T-helper 22 cell (primary cell): ENCODE measurements around the gene NDUFA12.
"Not testable (repeated sequence)": the region's sequence is repeated elsewhere in the genome, so short reads cannot be mapped to it uniquely, and the experiment has no call there.

Experiments used
- DNase-seq: peaks from one replicate; pipeline ENCODE4 v3.0.0-alpha.2; 2020; ENCODE audit warnings: low read depth

Gene NDUFA12

DNA sequence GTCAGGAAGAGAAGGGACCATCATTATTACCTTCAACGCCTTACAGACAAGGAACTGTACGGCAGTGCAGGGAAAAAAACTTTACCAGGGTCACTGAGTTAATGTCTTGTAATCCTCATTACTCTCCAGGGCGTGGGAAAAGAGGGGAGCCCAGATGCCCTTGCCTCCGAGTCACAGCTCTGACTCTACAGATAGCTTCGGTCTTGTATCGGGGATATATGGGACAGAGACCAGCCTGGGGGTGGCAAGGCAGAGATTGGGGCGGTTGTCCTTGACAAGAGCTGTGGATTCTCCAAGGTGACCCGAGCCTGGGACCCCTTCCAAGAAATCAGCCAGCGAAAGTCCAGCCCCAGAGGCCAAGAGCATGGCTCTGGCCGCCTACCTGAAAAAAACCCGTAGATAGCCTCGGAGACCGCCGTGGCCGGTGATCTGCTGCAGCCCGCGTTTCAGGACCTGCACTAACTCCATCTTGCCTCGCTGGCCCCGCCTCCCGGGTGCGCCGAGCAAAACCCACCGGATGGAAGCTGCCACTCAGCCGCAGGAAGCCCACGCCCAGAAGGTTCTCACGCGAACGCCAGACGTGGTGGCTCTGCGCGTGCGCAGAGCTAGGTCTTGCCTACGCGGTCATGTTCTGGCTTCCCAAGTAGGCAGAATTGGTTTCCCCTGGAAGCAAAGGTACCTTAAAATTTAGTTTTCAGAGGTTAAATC, at the start of gene NDUFA12:
Gene NDUFA12 (minus strand): TSS at position 485 of the 708 bp plus-strand sequence. CDS start 17 bp downstream, at position 468.
- peak; percentile 89 for DNase-seq

DNA sequence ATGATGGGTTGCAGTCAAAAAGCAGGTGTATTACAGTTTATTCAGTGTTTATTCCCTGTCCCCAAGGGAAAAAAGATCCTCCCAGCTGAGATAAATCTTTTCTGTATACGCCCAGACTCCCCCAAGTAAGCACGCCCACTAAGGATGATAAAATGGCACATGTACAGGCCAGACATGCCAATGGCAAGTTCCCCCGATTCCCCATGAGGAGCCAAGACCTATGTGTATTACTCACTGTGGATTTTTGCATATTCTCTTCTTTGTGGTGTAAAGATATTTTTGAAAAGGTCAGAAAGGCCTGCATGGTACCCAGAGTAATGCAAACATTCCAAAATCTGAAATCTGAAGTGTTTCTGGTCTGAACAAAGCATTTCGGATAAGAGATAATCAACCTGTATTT, 47.7 kb upstream of the NDUFA12 start:
- DNase-seq, result no peak

DNA sequence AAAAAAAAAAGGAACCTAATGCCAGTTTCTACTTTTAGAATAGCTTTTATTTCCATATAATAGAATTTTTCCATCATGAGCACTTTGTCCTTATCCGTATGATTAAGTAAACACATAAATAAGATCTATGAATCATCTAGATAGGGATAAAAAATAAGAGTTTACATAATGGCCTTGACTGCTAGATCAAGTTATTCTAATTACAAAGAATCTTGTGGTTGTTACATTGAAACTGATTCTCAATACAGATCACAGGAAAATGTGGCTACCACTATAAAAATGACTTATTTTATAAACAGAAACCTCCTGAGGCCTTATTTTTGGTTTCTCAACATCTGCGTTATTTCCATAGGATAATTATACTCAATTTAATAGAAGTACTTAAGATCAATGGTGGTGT, 34.4 kb upstream of the NDUFA12 start:
- no peak for DNase-seq

DNA sequence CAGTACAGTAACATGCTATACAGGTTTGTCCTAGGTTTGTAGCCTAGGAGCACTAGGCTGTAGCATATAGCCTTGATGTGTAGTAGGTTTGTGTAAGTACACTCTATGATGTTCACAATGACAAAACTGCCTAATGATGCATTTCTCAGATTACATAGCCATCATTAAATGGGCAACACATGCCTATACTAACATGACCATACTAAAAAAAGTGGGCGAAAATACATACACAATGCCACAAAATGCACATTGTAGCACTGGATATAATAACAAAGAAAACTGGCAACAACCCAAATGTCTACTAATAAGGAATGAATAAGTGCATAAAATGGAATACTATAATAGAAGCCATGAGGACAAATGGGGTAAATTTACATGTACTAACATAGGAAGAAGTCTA, 31.3 kb upstream of the NDUFA12 start:
- DNase-seq, result no peak

DNA sequence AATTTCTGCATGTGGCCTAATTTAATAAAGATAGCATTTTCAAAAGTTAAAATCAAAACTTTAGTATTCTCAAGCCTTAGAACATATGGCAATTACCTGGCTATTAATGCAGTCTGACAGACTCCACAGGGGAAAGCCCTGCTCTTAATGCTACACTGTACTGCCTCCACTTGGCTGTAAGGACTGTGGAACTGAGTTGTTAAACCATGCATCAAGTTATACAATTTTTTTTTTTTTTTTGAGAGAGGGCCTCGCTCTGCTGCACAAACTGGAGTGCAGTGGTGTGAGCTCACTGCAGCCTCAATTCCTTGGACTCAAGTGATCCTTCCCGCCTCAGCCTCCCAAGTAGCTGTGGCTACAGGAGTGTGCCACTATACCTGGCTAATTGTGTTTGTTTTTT, 19.0 kb upstream of the NDUFA12 start:
- no peak for DNase-seq

DNA sequence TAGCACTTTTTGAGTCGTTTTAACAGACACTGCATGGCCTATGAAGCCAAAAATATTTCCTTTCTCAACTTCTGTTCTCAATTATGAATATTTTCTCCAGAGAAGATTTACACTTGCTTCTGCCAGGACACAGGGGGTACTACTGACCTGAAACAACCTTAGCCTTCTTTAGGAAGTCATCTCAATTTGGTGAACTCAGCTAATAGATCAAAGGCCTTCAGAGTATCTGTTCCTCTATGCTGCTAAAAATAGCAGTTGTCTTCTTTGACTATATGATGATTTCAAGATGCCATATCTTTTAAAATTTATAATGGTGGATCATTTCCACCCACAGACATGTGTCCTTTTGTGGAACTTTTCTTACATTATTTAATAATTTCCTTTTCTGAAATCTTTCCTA, 14.0 kb upstream of the NDUFA12 start:
- no peak for DNase-seq

DNA sequence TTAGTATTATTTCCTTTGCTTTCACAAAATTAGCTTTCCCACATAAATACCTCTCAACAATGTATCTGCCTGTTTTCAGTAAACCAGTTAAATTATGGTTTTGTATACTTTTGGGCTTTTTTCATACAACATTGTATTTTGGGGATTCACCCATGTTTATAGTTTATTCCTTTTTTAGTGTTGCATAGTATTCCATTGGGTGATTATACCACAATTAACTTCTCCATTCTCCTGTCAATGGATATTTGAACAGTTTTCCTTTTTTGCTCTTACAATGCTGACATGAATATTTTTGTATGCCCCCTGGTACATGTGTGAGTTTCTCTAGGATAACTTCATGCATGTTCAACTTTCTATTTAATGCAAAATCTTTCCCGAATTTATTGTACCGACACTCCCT, 12.6 kb upstream of the NDUFA12 start:
- no peak for DNase-seq

DNA sequence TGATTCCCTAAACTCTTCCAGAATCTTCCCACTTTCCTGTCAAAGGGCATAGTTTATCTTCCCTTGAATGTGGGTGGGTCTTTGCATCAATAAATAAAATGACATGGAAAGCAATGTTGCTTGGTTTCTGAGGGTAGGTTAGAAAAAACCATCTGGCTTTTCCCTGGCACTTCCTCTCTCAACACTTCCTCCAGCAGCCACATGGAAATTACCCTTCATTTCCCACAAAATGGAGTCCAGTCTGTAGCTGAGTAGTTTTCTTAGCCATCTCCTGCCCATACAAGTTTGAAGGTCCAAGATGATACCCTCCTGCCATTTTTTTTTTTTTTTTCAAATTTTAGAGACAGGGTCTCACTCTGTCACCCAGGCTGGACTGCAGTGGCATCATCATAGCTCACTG, 11.1 kb upstream of the NDUFA12 start:
- DNase-seq, result no peak

DNA sequence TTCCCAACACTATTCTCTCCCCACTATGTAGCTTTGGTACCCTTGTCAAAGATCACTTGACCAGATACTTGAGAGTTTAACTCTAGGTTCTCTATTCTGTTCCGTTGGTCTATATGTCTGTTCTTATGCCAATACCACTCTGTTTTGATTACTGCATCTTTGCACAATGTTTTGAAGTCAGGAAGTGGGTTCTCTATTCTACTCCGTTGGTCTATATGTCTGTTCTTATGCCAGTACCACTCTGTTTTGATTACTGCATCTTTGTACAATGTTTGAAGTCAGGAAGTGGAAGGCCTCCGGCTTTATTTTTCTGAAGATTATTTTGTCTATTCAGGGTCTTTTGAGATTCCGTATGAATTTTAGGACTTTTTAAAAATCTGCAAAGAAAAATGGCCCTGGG, 2.7 kb upstream of the NDUFA12 start:
- DNase-seq, result no peak

DNA sequence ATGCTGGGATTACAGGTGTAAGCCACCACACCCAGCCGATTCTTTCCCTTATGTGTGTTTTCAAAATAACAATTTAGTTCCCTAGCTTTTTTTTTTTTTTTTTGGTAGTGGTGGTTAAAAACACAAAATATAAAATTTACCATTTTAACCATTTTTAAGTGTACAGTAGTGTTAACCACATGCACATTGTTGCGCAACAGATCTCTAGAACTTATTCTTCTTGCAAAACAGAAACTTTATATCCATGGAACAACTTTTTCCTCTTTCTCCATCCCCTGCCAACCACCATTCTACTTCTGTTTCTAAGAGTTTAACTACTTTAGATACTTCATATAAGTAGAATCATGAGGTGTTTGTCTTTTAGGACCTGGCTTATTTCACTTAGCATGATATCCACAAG, 1.1 kb upstream of the NDUFA12 start:
- DNase-seq, result no peak

DNA sequence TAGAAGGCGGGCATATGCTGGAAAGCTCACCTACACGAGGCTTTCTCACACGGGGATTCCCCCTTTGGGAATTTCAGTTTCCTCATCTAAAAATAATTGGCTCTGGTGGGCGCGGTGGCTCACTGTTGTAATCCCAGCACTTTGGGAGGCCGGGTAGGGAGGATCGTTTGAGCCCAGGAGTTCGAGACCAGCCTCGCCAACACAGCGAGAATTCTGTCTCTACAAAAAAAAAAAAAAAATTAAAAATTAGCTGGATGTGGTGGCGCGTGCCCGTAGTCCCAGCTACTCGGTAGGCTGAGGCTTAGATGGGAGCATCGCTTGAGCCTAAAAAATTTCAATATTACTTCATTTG, 400 bp upstream of the NDUFA12 start:
- DNase-seq, result no peak

DNA sequence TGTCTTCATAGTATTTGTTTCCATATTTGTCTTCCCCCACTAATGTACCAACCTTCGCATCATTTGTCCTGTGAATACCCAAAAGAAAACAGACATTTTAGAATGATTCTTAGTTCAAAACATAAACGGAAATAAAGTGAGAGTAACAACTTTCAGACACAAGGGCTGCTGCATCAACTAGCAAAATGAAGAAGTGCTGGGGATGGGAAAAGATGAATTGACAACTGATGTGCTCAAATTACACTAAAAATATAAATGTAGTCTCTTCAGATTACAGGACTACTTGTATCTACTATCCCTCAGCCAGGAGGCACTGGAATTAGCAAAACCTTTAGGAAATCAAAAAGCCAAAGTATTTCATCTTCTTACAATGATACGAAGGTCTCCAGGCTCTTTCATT, 743 bp downstream of the NDUFA12 start:
- no peak for DNase-seq

DNA sequence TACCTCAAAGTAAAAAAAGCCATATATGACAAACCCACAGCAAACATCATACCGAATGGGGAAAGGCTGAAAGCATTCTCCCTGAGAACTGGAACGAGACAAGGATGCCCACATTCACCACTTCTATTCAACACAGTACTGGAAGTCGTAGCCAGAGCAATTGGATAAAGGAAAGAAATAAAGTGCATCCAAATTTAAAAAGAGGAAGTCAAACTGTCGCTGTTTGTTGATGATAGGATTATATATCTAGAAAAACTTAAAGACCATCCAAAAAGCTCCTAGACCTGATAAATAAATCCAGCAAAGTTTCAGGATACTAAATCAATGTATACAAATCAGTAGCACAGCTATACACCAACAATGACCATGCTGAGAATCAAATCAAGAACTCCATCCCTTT, 5.2 kb downstream of the NDUFA12 start:
- DNase-seq, result no peak

DNA sequence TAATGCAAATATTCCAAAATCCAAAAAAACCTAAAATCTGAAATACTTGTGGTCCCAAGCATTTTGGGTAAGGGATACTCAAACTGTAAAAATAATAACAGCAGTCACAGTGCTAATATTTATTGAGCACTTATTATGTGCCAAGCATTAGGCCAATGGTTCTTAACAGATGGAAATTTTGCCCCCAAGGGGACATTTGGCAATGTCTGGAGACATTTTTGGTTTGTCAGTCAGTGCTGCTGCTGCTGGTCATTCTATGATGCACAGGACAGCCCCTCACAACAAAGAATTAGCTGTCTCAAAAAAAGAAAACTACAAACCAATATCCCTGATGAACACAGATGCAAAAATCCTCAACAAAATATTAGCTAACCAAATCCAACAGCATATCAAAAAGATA, 5.8 kb downstream of the NDUFA12 start:
- DNase-seq, result no peak

DNA sequence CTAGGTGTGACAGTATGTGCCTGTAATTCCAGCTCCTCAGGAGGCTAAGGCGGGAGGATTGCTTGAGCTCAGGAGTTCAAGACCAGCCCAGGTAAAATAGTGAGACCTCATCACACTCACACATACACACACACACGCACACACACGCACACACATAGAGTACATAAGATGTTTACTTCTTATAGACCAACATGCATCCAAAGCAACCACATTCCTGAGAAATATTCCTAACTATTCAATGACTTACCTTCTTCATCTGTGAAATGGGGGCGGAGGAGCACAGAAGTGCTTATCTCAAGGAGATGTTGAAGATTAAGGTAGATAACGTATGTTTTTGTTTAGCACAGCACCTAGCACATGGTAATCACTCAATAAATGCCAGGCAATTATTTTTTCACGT, 6.4 kb downstream of the NDUFA12 start:
- DNase-seq, result no peak

DNA sequence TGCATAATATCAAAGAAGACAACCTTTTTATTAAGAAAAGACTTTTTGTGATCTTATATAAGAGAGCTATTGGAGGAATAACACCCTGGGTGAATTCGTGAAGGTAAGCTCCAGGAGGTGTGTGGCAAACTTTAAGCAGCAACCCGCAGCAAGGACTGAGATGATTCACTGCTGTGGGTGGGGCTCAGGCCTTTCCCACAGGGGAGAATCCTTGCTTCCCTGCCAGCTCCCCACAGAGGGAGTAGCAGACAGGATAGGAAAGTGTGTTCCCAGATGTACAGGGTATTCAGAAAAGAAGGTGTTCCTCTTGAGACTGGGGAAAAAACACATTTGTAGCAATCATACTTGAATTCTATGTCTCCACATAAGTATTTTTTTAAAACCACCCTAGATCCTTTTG, 9.2 kb downstream of the NDUFA12 start:
- DNase-seq, result no peak

DNA sequence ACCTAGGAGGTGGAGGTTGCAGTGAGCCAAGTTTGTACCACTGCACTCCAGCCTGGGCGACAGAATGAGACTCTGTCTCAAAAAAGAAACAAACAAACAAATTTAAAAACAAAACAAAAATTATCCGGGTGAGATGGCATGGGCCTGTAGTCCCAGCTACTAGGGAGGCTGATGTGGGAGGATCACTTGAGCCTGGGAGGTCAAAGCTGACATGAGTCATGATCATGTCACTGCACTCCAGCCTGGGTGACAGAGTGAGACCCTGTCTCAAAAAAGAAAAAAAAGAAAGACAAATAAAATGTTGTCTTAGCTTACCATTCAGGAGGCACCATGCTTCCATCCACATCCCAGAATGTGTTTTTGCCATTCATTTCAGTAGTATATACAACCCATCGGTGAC, 9.6 kb downstream of the NDUFA12 start:
- not testable (repeated sequence) for DNase-seq

DNA sequence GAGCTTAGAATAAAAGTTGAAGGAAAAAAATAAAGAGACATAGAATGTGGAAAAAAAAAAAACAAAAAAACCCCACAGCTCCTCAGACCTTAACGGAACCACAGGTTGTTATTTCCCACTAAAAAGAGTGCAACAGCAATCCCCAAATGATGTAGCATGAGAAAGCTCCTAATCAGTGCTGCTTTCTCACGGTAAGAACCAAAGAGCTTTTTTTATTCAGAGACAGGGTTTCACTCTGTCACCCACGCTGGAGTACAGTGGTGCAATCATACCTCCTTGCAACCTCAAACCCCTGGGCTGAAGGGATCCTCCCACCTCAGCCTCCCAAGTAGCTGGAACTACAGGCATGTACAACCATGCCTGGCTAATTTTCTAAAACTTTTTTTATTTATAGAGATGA, 13.3 kb downstream of the NDUFA12 start:
- DNase-seq, result no peak

DNA sequence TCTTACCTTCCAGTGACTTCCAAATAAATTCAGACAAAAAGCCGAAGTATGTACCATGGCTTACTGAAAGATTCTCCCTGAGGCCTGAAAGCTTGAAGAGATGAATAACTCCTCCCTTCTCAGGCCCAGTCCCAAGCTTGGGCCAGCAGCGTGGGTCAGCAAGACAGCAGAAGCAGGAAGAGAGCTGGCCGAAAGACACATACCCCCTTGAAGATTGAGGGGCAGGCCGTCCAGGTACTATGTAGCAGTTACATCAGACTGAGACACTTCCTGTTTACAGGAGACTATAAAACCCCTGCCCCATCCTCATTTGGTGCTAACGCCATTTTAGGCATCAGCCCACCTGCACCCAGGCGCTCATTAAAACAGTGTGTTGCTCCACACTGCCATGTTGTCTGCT, 15.0 kb downstream of the NDUFA12 start:
- DNase-seq, result no peak

DNA sequence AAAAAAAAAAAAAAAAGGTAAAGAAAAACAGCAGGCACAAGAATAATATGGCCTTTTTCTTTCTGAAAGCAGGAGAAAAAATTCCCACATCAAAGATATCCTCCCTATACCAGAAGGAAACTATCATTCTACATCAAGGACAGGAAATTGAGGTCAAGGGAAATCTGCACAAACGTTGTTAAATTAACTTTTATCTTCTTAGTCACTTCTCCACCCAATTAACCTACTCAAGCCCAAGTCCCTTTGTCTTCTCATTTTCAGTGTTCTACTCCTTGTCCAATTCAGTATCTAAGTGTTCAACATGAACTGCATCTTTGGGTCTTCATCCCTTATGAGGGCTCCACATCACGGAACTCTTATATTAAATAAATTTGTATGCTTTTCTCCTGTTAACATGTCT, 15.7 kb downstream of the NDUFA12 start:
- DNase-seq, result no peak

DNA sequence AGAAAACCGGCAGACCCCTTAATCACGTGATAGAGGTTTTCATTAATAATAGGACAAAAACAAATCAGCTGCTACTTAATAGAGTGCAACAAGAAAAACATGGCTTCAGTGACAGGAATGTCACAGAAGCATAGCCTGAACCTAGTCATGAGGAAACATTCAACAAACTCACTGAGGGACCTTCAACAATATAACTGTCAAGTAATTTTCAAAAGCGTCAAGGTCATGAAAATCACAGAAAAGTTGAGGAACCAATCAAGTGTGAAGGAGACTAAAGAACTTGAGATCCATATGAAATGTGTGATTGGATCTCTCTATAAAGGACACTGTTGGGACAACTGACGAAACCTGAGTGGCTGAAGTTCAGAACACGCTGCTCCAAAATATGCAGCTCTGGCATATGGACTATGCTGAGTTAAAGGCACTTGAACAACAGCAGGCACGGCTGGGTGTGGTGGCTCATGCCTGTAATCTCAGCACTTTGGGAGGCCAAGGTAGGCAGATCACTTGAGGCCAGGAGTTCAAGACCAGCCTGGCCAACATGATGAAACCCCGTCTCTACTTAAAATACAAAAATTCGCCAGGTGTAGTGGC, 16.3 kb downstream of the NDUFA12 start:
- no peak for DNase-seq

DNA sequence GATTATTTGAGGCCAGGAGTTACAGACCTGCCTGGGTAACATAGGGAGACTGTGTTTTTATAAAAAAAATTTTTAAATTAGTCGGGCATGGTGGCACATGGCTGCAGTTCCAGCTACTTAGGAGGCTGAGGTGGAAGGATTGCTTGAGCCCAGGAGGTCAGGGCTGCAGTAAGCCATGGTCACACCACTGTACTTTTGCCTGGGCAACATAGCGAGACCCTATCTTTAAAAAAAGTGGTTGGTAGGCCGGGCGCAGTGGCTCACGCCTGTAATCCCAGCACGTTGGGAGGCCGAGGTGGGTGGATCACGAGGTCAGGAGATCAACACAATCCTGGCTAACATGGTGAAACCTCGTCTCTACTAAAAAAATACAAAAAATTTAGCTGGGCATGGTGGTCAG, 18.4 kb downstream of the NDUFA12 start:
- not testable (repeated sequence) for DNase-seq

DNA sequence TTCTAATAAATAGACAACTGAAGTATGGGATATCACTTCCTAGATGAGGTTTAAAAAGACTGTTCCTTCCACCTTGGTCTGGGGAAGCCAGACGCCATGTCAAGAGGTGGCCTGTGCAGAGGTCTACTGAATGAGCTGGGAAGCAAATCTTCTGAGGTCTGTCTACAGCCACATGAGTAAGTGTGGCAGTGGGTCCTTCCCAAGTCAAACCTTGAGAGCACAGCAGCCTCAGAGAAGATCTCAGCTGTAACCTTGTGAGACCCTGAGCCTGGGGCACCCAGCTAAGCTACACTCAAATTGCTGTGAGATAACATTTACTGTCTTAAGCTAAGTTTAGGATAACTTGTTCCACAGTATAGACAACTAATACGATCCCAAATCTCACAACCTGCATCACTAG, 20.2 kb downstream of the NDUFA12 start:
- no peak for DNase-seq

DNA sequence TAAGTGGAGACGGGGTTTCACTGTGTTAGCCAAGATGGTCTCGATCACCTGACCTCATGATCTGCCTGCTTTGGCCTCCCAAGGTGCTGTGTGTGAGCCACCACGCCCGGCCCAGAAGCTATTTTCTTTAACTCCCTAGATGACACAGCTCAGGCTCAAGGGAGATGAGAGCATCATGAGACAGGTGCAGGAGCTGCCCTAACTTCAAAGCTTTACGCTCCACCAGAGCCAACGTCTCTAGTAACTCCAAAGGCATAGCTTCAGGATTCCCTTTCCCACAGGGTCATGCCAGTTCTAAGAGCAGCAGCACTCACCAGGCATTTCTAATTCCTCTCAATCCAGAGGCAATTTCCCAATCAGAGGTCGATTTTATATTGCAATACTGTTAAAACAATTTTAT, 21.0 kb downstream of the NDUFA12 start:
- no peak for DNase-seq
